ENCODE measurements around the gene UCP2.

Gene UCP2

DNA sequence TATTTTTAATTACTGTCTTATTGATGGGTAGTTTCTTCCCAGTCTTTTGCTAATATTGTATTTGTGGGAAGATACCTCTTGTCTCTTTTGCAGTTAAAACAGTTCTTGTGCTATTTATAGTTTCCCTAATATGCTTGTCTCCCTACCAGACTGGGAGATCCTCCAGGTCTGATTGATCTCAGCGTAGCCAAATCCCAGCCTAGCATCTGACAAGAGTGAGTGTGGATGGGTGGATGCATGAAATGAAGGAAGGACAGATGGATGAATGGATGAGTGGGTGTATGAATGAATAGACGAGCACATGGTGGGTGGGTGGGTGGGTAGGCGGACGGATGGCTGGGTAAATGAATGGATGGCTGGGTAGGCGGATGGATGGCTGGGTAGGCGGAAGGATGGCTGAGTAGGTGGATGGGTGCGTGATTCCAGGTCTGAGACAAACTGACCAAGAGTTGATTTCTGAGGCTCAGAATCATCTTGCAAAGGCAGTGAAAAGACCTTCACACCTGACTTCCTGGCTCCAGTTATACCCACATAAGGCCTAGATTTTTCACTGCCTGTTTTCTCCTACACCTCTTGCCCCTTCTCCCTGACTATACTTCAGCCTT is 20.4 kb downstream of the UCP2 start:
- no peak overlapping the region for H3K4me3 ChIP-seq (ENCODE audit: low read depth, low read length)
- in situ Hi-C loops (cut with HindIII; ENCODE audit: low sequenced_read_pairs) = no loop called here
- DNase-seq (ENCODE audit: low read depth) = no peak
- TF ChIP-seq CTCF (IDR thresholded peaks at IDR 0.05; ENCODE audit: low read depth, low read length, missing control alignments) = no peak

DNA sequence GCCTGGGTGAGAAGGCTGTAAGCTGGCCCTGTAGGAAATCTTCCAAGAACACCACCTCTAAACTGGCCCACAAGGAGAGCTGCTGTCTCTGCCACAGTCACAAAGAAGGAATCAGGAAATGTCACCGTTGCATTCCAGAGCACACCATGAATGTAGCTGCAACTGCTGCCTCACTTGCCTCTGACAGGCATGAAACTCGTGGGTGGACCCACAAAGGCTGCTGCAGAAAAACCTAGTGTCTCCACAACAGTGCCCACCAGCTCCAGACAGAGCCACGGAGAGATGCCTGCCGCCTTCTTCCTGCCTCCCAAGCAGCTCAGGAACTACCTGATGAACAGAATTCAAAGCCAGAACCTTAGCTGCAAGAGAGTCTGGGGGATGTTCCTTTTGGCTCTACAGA is 21.3 kb downstream of the UCP2 start:
- DNase-seq (ENCODE audit: low read depth) = no peak
- TF ChIP-seq CTCF (IDR thresholded peaks at IDR 0.05; ENCODE audit: low read depth, low read length, missing control alignments) = no peak
- in situ Hi-C loops (cut with HindIII; ENCODE audit: low sequenced_read_pairs) = no loop called here
- no peak overlapping the region for H3K4me3 ChIP-seq (ENCODE audit: low read depth, low read length)

DNA sequence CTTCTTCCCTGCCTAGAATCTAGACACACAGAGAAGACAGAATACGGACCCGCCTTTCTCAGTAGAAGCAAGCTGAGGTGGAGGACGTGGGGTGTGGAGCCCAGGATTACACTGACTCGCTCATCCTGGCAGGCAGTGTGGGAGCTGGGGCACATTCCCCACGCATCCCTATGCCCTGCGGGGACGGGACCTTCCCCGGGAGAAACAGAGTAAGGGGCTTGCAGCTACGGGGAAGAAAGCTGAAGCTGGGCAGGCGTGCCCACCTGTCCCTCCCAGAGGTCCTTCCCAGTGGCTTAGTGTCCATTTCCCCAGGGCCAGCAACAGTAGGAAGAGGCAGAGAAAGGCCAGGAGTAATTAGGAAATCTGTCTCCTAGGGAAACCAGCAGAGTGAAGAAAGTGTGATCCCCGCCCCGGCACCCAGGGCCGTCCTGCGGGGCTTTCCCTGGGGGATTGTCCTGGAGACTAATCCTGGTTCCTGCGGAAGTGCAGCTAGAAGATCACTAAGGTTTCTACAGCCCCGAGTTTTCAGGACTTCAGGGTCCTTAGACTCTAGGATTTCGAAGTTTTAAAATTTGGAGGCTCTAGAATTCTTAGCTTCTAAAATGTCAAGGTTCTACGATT is 24.0 kb downstream of the UCP2 start:
- no peak overlapping the region for H3K4me3 ChIP-seq (ENCODE audit: low read depth, low read length)
- DNase-seq (ENCODE audit: low read depth) = no peak
- in situ Hi-C loops (cut with HindIII; ENCODE audit: low sequenced_read_pairs) = no loop called here
- TF ChIP-seq CTCF (IDR thresholded peaks at IDR 0.05; ENCODE audit: low read depth, low read length, missing control alignments) = no peak

DNA sequence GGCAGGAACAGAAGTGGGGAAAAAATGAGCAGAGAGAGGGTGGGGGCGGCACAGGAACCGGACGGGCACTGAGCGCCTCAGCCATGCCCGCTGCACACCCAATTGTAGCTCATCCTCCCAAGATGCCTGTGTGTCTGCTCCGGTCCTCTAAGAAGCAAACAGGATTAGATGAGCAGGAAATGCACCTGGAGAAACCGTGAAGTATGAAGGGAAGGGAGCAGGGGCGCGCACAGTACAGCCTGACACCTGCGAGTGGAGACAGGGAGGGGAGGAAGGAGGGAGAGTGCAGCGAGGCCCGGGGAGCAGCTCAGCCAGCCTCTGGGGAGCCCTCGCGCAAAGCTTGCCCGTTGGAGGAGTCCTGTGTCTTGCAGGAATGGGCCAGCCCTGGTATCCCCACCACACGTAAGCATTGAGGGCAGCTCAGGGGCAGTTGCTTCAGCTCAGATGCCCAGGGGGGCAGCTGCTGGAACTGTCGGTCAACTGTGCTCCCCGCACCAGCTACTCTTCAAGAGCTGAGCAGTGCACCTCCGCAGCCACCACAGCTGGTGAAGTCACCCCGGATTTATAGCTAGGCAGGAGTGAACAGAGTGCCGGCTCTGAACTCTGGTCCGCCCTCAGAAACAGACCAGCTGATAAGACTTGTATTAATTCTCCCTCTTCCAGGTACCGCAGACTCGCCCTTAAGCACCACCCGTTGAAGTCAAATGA is 24.8 kb downstream of the UCP2 start:
- no peak for DNase-seq (ENCODE audit: low read depth)
- in situ Hi-C loops (cut with HindIII; ENCODE audit: low sequenced_read_pairs) = no loop called here
- TF ChIP-seq CTCF (IDR thresholded peaks at IDR 0.05; ENCODE audit: low read depth, low read length, missing control alignments) = no peak
- no peak overlapping the region for H3K4me3 ChIP-seq (ENCODE audit: low read depth, low read length)

DNA sequence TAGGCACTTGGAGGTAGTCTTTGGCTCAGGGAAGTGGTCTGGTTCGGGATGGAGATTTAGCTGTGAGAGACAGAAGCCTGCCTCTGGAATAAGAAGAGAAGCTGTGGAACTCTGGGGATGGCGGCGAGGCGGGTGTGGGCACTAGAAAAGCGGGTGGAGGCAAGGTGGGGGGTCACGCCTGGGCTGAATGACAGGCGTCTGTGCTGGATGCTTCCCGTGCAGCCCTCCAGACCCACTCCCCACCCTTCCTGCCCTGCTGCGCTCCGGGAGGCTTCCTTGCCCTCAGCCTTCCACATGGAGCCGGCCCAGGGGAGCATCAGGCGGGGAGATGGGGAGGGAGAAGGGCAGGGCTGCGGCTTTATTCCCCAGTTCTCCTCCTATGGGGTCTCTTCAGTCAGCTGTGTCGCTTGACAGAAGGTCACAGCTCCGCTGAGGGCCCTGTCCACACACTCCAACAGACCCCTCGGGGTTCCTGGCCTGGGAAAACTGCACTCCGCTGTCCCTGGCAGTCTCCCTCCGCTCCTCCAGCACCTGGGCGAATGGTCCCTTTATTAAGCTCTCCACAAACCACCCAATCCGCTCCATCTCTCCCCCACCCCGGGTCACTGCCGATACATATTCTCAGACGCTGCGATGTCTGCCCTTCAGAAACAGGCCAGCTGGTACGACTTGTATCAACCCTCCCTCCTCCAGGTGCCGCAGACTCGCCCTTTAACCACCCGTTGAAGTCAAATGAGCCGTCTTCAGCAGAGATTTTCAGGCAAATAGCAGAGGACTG is 25.6 kb downstream of the UCP2 start:
- TF ChIP-seq CTCF (IDR thresholded peaks at IDR 0.05; ENCODE audit: low read depth, low read length, missing control alignments) = no peak
- DNase-seq (ENCODE audit: low read depth) = no peak
- H3K4me3 ChIP-seq (ENCODE audit: low read depth, low read length) = no peak overlapping the region
- in situ Hi-C loops (cut with HindIII; ENCODE audit: low sequenced_read_pairs) = no loop called here

GRCh38 chr11:73951797-73952196 is 30.8 kb downstream of the UCP2 start:
- TF ChIP-seq CTCF (IDR thresholded peaks at IDR 0.05; ENCODE audit: low read depth, low read length, missing control alignments) = no peak
- no peak for DNase-seq (ENCODE audit: low read depth)
- in situ Hi-C loops (cut with HindIII; ENCODE audit: low sequenced_read_pairs) = no loop called here
- H3K4me3 ChIP-seq (ENCODE audit: low read depth, low read length) = no peak overlapping the region
